H1 (cell line): ENCODE results near the gene SULT2B1. TPM values are rescaled to one million over a fixed set of nuclear protein-coding genes. Genes with fewer than 3 reads are reported as not detected.

Experiments
- CHD1 ChIP-seq: IDR thresholded peaks from 2 replicates; pipeline ENCODE4 v1.6.1; 2012; ENCODE audit warnings: low read depth, low read length, improper control_type of control experiment
- GTF2F1 ChIP-seq: IDR thresholded peaks from 2 replicates; pipeline ENCODE4 v1.6.1; 2012; ENCODE audit warnings: low read depth, low read length, improper control_type of control experiment, borderline replicate concordance
- PHF8 ChIP-seq: fragments of 200-600 bp; sonication (generic); conservative IDR thresholded peaks from 2 replicates; pipeline ENCODE4 v1.7.1; 2012; ENCODE audit warnings: low read depth, mild to moderate bottlenecking, inconsistent platforms, low read length, moderate library complexity
- SAP30 ChIP-seq: fragments of 300-600 bp; sonication (generic); IDR thresholded peaks from 2 replicates; pipeline ENCODE4 v1.7.1; 2012; ENCODE audit warnings: low read length, moderate library complexity, mild to moderate bottlenecking, inconsistent platforms; ENCODE audit not compliant: insufficient read depth, insufficient replicate concordance
- SP2 ChIP-seq: IDR thresholded peaks from 2 replicates; pipeline ENCODE4 v1.6.1; 2012; ENCODE audit warnings: mild to moderate bottlenecking, low read length, inconsistent platforms
- ZNF274 ChIP-seq: IDR thresholded peaks from 2 replicates; pipeline ENCODE4 v1.7.0; 2012; ENCODE audit warnings: low read length, borderline replicate concordance; ENCODE audit errors: extremely low read depth
- polyA plus RNA-seq, 7 experiments: library from polyadenylated mRNA; depleted of rRNA in 3 of 7; stranded (reverse) in 5 of 7; unstranded in 2 of 7; fragments of >200 nt in 5 of 7; fragments of 200-250 nt in 2 of 7; gene quantifications; 1 replicate in 5 of 7; 2 replicates in 1 of 7; 4 replicates in 1 of 7; pipeline versions ENCODE4 v1.2.1 to v1.2.3, GENCODE V29; 2011 to 2013; ENCODE audit warnings: missing spikeins in 2 of 7, mixed read lengths in 2 of 7
- total RNA-seq: library from RNA; stranded (reverse); fragmentation: NEBNext Ultra II Directional; extraction: Animal tissue kit (Norgen Biotek cat#: 25700); gene quantifications from 2 replicates; pipeline ENCODE4 v1.2.1, GENCODE V29; 2021
- TF ChIP-seq, protein P1 (sequence below), 3 experiments: IDR thresholded peaks; 1 replicate in 2 of 3; 2 replicates in 1 of 3; pipeline versions ENCODE4 v1.5.1 to v1.6.1; 2011; ENCODE audit warnings: low read length in 3 of 3, mild to moderate bottlenecking in 3 of 3, inconsistent platforms in 2 of 3, low read depth in 1 of 3, moderate library complexity in 1 of 3; ENCODE audit not compliant: insufficient read depth in 1 of 3; ENCODE audit errors: control extremely low read depth in 1 of 3

The SULT2B1 gene
- total and polyA plus RNA-seq, 2 of the 8 experiments (the other 6 are each of a cell fraction or from before 2014, with no cell fraction given), result 1.5 to 2.6 TPM

DNA sequence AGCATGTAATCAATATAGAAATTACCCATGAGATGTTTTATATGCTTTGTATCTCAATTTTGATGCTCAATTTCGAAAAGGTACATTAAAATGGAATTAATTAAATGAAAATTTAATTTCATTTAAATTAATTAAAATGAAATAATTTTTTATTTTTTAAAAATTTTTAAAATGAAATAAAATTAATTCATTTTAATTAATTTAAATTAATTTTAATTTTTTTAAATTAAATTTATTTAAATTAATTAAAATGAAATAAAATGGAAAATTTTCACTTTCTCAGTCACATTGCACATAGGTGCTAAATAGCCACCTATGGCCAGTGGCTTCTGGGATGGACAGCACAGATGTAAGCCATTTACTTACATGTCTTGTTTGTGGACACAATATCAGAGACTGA, 4.2 kb upstream of the SULT2B1 start (continued):
- TF ChIP-seq GTF2F1 (no peak), PHF8 (no peak), SP2 (no peak), ZNF274 (no peak), SAP30 (no peak), CHD1 (no peak)
- TF ChIP-seq, protein P1, sequence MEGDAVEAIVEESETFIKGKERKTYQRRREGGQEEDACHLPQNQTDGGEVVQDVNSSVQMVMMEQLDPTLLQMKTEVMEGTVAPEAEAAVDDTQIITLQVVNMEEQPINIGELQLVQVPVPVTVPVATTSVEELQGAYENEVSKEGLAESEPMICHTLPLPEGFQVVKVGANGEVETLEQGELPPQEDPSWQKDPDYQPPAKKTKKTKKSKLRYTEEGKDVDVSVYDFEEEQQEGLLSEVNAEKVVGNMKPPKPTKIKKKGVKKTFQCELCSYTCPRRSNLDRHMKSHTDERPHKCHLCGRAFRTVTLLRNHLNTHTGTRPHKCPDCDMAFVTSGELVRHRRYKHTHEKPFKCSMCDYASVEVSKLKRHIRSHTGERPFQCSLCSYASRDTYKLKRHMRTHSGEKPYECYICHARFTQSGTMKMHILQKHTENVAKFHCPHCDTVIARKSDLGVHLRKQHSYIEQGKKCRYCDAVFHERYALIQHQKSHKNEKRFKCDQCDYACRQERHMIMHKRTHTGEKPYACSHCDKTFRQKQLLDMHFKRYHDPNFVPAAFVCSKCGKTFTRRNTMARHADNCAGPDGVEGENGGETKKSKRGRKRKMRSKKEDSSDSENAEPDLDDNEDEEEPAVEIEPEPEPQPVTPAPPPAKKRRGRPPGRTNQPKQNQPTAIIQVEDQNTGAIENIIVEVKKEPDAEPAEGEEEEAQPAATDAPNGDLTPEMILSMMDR (IDR thresholded peaks at IDR 0.05; ENCODE audit: control extremely low read depth in 1 of 3, insufficient read depth in 1 of 3, low read depth in 1 of 3, low read length in 3 of 3), result no peak
